A549 (cell line): ENCODE data around the gene DEFB129.

Experiments used
- BHLHE40 ChIP-seq: IDR thresholded peaks from 2 replicates; pipeline ENCODE4 v1.6.1; 2012; ENCODE audit warnings: low read depth, low read length, inconsistent platforms
- FOSB ChIP-seq: fragments of 250-450 bp; sonication (Bioruptor Pico); IDR thresholded peaks from 2 replicates; pipeline ENCODE4 v1.5.0; 2020; ENCODE audit warnings: mild to moderate bottlenecking, moderate library complexity

DNA sequence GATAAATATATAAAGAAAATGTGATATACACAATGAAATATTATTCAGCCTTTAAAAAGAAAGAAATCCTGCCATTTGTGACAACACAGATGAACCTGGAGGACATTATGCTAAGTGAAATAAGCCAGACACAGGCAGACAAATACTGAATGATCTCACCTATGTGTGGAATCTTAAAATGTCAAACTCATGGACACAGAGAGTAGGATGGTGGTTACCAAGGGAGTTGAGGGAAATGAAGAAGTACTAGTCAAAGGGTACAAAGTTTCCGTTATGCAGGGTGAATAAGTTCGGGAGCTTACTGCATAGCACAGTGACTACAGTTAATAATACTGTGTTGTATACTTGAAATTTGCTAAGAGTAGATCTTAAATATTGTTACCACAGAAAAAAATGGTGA, 15.8 kb downstream of the DEFB129 start:
- TF ChIP-seq BHLHE40 (no peak), FOSB (no peak)
